Hematopoietic multipotent progenitor cell treated with erythropoietin and hydrocortisone succinate and interleukin-3 and kit ligand, for 4 days (in vitro differentiated cells): ENCODE data around the gene PFKFB3.
"Not testable (repeated sequence)": the region's sequence is repeated elsewhere in the genome, so short reads cannot be mapped to it uniquely, and the experiment has no call there.

Source experiments
- DNase-seq: peaks from one replicate; pipeline ENCODE4 v3.0.0-alpha.2; 2015

PFKFB3 gene

DNA sequence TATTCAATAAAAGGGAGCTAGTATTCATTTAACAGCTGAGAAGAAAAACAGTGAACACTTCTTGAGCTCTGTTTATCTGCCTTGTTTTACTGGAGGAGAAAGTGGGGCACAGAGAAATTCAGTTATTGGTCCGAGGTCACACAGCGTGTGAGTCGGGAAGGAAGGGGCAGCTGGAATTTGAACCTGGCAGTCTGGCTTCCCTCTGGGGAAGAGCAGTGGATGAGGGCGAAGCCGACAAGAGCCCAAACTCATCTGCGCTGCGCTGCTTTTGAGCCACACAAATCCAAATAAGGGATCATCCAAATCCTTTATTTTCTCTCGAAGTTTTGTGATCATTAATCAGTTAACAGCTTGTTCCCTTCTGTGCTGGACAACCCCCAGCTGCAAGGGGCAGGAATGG lies 23.7 kb upstream of the PFKFB3 start:
- DNase-seq = no peak

GRCh38 chr10:6180480-6181110 lies 22.1 kb upstream of the PFKFB3 start:
- no peak for DNase-seq

DNA sequence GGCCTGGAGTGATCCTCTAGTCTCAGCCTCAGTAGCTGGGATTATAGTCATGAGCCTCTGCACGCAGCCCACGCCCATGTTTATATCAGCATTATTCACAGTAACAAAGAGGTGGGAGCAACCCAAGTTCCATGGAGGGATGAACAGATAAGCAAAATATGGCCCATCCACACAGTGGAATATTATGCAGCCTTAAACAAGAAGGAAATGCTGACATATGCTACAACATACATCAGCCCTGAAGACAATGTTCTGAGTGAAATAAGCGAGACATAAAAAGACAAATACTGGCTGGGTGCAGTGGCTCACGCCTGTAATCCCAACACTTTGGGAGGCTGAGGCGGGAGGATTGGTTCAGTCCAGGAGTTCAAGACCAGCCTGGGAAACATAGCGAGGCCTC lies 21.5 kb upstream of the PFKFB3 start:
- DNase-seq = no peak

- no peak for DNase-seq
These were observed 20.2 kb upstream of the PFKFB3 start for GRCh38 chr10:6182454-6183098.

DNA sequence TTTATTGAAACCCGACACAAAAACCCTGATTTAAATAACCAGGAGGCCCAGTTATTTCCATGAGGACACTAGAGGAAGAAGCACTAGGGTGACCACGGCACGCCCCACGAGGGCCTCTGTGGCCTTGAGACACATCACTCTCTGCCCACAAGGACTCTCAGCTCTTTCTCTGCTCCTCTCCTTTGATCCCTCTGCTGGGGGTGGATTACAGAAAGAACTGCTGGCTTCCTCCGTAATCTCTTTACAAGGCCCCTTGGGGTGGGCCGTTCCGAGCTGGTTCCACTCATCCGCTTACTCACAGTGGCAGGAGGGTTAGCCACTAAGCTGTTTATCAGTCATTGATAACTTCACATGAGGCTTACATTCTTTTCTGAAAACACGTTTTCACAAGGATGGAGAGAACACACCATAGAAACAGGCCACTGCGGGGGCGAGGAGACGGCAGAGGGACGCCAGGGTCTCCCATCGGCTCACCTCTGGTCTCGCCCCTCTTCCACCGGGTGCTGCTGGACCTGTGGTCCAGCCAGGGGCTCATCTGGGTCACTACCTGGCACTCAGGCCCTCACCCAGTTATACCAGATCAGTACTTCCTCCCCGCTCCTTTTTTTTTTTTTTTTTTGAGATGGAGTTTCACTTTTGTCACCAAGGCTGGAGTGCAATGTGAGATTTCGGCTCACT lies 17.6 kb upstream of the PFKFB3 start:
- no peak for DNase-seq

DNA sequence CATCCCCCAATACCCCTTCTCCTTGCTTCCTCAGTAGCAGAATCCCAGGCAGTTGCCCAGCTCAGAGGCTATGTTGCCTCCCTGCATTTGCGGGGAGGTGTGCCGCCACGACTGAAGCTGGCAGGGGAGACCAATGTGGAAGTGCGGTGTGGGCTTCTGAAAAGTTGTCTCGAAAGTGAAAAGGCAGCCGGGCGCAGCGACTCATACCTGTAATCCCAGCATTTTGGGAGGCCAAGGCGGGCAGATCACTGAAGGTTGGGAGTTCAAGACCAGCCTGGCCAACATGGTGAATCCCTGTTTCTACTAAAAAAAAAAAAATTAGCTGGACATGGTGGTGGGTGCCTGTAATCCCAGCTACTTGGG lies 15.9 kb upstream of the PFKFB3 start:
- DNase-seq = no peak

DNA sequence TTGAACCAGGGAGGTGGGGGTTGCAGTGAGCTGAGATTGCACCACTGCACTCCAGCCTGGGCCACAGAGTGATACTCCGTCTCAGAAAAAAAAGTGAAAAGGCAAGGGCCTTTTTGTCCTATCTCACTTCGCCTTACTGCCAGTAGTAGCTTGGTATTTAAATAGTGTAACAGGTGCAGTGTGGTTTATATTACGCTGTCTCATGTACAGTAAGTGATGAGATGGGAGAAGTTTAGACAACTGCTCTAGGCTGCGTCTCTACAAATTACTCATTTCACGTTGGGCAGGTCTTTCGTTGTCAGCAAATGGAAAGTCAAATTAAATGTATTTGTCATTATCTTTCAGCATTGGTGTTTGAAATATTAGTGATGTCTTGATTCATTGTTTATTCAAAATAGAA lies 15.5 kb upstream of the PFKFB3 start:
- DNase-seq = no peak

DNA sequence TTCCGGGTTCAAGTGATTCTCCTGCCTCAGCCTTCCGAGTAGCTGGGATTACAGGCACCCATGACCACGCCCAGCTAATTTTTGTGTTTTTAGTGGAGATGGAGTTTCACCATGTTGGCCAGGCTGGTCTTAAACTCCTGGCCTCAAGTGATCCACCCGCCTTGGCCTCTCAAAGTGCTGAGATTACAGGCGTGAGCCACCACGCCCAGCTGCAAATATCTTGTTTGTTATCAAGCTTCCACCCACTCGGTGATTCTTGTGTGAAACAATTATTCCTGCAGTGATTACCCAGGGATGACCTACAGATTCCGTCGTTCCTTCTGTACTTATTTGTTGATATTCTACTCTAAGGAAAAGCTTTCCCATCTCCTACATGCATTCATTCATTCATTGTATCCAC lies 12.7 kb upstream of the PFKFB3 start:
- not testable (repeated sequence) for DNase-seq

GRCh38 chr10:6191147-6191546 lies 11.6 kb upstream of the PFKFB3 start:
- DNase-seq = no peak

DNA sequence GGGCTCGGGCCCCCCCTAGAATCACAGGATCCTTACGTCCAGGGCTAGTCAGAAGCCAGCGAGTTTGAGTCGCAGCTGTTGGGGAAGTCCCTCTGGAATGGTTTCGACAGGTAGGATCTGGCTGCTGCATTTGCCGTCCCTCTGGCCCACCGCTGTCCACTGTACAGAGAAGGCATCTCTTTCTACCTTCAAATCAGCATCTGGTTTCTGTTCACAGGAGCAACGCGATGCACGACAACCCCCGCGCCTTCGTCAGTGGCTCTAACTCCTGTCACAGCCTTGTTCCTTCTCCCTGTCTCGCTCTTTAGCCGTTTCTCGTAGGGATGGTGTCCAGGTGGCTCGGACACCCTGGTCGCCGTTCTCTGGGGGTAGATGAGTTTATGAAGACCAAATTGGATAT lies 11.2 kb upstream of the PFKFB3 start:
- no peak for DNase-seq

DNA sequence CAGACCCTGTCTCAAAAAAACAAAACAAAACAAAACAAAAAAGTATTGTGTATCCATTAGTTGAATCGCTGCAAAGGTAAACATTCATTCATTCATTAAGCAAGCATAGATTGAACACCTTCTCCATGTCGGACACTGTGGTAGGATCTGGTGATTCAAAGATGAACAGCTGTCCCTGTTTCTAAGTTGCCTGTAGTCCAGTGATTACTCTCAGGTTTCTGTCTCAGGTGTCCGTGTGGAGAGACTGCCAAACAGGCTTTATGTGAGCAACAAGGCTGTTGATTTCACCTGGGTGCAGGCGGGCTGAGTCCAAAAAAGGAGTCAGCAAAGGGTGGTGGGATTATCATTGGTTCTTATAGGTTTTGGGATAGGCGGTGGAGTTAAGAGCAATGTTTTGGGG lies 9.4 kb upstream of the PFKFB3 start:
- DNase-seq = not testable (repeated sequence)

- no peak for DNase-seq
These were observed 8.4 kb upstream of the PFKFB3 start for GRCh38 chr10:6194311-6194710.

- DNase-seq = no peak
These were observed 7.4 kb upstream of the PFKFB3 start for GRCh38 chr10:6195376-6195775.

DNA sequence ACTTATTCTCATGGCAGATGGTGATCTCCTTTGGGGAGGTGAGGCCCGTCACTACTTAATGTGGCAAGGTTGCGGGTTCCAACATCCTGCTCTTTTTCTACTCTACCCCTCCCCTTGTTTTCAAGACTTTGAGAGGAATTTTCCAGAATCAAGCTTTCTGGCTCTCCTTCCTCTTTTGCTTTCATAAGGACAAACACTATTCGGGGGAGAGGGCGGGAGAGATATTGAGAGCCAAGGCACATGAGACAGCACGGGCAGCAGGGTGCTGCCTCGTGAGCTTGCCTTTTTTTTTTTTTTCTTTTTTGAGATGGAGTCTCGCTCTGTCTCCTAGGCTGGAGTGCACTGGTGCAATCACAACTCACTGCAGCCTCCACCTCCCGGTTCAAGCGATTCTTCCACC lies 6.9 kb upstream of the PFKFB3 start:
- DNase-seq = peak; percentile 52

DNA sequence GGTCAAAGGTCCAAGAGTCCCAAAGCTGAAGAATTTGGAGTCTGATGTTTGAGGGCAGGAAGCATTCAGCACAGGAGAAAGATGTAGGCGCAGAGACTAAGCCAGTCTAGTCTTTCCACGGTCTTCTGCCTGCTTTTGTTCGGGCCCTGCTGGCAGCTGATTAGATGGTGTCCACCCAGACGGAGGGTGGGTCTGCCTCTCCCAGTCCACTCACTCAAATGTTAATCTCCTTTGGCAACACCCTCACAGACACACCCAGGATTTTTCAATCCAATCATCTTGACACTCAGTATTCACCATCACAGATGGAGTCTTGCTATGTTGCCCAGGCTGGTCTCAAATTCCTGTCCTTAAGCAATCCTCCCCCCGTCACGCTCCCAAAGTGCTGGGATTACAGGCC lies 6.2 kb upstream of the PFKFB3 start:
- DNase-seq = peak; percentile 47

GRCh38 chr10:6197321-6197720 lies 5.4 kb upstream of the PFKFB3 start:
- DNase-seq = no peak

DNA sequence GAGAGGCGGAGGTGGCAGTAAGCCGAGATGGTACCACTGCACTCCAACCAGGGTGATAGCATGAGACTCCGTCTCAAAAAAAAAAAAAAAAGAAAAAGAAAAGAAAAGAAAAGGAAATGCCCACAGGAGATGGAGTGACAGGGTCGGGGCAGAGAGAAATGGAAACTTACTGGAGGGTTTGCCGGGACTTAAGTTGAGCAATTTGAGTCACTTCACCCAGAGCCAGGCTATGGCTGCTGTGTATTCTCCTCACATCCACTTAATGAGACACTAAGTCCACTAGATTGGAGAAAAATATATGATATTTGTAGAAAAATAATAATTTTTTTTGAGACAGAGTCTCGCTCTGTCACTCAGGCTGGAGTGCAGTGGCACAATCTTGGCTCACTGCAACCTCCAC lies 4.6 kb upstream of the PFKFB3 start:
- DNase-seq = no peak

GRCh38 chr10:6199131-6199733 lies 3.5 kb upstream of the PFKFB3 start:
- no peak for DNase-seq

DNA sequence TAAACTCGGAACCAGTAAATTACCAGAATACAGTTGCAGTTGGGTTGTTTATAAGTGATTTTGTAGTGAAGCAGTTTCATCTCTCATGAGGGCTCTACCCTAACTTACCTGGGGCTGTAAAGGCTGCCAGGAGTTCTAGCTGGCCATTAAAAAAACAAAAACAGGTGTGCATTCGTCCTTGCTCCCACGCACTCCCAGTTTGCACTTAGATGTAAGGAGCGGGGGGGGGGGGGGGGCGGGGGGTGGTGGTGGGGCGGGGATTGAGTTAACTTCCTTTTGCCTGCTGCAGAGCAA lies 2.3 kb upstream of the PFKFB3 start:
- no peak for DNase-seq

DNA sequence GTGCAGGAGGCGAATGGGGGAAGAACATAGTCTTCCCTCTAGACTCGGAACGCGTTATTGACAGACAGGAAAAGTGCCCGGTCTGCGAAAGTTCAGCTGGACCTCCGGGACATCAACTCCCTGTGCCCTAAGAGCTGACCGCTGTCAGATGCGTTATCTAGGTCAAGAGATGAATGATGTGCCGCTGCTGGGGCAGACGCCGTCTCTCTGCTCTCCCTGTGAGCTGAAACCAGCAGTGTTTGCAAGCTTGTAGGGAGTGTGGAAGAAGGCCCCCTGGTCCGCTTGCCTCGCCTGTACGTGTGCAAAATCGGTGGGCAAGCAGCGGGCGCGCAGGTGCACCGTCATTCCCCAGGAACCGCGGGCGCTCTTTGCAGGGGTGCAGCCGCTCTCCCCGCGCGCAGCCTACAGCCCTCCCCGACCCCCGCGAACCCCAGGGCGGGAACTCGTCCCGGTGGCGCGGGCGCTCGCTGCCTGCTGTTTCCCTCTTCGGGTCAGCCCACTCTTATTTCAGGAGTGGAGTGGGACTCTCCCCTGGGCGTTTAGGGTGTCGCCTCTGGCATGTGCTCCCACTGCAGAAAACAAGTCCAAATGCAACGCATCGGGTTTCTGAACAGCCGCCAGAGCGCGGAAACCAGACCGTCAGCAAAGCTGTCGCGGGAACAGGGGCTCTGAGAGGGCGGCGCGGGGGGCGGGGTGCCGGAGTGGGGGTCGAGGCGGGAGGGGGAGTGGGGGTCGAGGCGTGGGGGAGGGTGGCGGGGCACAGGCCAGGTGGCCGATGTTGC lies 1.8 kb upstream of the PFKFB3 start:
- DNase-seq = peak; percentile 50

GRCh38 chr10:6201516-6201975 lies 1.2 kb upstream of the PFKFB3 start:
- peak; percentile 66 for DNase-seq

DNA sequence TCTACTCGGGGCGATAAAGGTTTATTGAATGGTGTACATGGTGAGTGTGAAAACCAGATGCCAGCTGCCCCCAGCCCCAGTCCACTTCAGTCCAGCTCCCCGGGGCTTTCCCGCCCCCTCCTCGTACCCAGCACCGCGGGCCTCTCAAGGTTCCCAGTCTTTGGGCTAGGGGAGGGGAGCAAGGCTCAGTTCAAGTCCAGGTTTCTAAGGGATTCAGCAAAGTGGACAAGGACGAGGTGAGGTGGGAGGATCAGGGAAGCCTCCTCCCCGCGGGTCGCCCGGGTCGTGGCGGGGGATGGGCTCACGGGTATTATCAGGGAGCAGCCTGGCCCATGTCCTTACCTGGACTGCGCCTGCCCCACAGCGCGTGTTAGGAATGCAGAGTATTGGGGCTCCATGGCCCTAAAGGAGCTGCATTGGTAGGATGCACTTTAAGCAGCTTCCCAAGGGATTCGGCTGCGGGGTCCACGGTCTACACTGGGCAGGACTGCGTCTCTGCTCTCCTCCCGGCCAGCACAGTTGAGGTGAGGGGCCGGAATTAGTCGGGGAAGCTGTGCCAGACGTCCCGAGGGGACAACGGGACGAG lies 541 bp upstream of the PFKFB3 start:
- no peak for DNase-seq
